ENCODE measurements around the gene ZSCAN9.

Gene ZSCAN9

GRCh38 chr6:28224131-28225055, 682 bp upstream of the ZSCAN9 start:
- DNase-seq, result no peak

GRCh38 chr6:28226460-28226859, 1.4 kb downstream of the ZSCAN9 start:
- no peak for DNase-seq

DNA sequence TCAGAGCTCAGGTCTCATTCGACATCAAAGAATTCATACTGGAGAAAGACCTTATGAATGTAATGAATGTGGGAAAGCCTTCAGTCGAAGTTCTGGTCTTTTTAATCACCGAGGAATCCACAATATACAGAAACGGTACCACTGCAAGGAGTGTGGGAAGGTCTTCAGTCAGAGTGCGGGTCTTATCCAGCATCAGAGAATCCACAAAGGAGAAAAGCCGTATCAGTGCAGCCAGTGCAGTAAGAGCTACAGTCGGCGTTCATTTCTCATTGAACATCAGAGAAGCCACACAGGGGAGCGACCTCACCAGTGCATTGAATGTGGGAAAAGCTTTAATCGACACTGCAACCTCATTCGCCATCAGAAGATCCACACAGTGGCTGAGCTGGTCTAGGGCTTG, 7.7 kb downstream of the ZSCAN9 start:
- no peak for DNase-seq

- no peak for DNase-seq
Observed at GRCh38 chr6:28235912-28236452, 10.9 kb downstream of the ZSCAN9 start.

GRCh38 chr6:28239636-28240035, 14.6 kb downstream of the ZSCAN9 start:
- DNase-seq, result no peak

- DNase-seq, result no peak
Observed at GRCh38 chr6:28240471-28240870, 15.4 kb downstream of the ZSCAN9 start.

DNA sequence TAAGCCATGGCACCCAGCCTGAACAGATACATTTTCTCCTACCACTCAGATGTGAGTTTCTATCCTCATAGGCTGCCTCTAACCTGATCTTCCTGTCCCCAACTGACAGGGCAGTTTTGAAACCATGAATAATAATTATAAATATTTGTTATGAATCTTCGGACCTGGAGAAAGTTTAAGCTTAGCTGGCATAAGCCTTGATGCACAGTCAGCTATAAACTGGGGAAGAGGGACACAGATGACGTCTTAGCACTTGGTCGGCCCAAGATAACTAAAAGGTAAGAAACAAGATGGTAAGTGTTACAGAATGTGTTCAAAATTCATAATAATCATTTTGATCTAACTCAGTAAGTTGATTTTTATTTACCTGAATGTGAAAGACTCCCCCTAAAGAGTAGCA, 18.9 kb downstream of the ZSCAN9 start:
- no peak for DNase-seq

DNA sequence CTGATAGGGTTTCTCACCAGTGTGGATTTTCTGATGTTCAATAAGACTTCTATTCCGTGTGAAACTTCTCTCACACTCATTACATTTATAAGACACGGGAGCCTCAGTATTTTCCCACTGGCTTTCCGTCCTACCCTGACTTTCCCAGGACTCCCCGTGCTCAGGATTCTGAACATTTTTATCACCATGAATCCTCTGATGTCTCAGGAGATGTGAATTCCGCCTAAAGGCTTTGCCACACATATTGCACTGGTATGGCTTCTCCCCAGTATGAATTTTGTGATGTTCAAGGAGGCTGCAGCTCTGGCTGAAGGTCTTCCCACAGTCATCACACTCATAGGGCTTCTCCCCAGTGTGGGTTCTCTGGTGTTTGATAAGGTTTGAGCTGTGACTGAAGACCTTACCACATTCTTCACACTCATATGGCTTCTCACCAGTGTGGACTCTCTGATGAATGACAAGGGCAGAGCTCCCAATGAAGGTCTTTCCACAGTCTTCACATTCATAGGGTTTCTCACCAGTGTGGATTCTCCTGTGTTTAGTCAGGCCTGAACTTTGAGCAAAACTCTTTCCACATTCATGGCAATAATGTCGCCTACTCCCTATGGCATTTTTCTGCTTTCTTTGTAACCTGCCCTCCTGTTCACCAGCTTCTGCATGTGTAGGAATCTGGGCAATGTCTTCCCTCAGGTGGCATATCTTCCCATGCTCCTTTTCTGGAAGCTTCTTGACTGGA, 20.3 kb downstream of the ZSCAN9 start:
- DNase-seq, result no peak

GRCh38 chr6:28248916-28249315, 23.8 kb downstream of the ZSCAN9 start:
- no peak for DNase-seq

GRCh38 chr6:28250747-28251146, 25.7 kb downstream of the ZSCAN9 start:
- DNase-seq, result no peak

DNA sequence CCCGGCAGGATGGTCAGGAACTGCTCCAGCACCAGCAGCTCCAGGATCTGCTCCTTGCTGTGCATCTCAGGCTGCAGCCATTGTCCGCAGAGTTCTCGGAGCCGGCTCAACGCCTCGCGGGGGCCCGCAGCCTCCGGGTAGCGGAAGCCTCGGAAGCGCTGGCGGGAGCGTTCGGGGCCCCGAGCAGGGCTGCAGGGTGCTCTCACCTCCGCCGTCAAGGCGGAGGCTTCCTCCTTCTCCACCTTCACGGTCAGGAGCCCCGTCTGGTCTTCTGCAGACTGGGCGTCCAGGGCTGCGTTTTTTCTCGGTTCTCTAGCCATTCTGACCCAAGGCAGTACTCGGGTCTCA, 26.6 kb downstream of the ZSCAN9 start:
- peak; percentile 72 for DNase-seq

DNA sequence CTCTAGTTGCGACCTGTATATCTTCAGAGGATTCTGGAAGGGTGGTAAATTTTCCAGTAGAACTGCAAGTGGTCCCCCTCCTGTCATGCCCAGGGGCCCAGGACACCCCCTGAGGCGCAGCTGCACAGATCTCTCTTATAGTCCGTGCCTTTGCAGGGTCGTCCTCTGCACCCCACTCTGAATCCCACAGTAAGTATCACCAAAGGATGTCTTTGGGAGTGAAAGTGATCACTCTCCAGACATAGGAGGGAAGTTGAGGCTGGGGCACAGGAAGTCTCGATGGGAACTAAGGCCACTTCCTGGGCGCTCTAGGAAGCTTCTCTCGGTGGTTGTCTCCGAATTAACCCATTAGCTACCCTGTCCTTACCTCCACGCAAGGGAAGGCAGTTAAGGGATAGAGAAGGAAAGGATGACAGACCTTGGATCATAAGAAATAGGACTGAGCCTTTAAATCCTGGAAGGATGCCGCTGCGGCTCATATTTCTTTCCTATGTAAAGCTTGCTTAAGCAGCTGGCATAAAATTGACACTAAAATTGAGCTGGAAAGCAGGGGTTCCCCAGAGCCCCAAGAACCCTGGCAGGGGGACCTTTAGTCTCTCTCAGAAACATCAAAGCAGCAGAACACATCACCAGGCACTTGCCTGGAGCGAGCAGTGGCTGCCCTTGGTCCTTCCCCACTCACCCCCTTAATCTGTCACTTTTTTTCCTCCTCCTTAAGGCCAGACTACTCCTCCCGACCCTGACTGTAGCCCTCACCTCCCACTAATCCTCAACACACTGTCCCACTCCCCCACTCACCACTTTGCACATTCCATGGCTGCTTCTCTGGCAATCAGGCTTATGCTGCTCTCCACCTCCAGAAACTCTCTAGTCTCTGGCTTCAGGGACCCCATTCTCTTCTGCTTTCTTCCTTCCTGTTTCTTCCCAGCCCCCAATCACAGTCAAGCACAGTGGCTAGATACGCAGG, 27.2 kb downstream of the ZSCAN9 start, which contains the start of gene ZKSCAN4:
Gene ZKSCAN4 (minus strand): TSS at position 261 of the 967 bp plus-strand sequence. CDS start 289 bp downstream, outside the sequence.
- DNase-seq, result peak; percentile 81

GRCh38 chr6:28254121-28254519, 29.0 kb downstream of the ZSCAN9 start:
- no peak for DNase-seq

GRCh38 chr6:28257042-28257441, 32.0 kb downstream of the ZSCAN9 start:
- DNase-seq, result no peak

GRCh38 chr6:28258877-28259777, 34.1 kb downstream of the ZSCAN9 start, which contains the start of gene NKAPL:
TSS of gene NKAPL (plus strand) at chr6:28259297. CDS start at chr6:28259372, 75 bp downstream.
- DNase-seq, result peak; percentile 82

- no peak for DNase-seq
Observed at GRCh38 chr6:28263922-28264321, 38.8 kb downstream of the ZSCAN9 start.

DNA sequence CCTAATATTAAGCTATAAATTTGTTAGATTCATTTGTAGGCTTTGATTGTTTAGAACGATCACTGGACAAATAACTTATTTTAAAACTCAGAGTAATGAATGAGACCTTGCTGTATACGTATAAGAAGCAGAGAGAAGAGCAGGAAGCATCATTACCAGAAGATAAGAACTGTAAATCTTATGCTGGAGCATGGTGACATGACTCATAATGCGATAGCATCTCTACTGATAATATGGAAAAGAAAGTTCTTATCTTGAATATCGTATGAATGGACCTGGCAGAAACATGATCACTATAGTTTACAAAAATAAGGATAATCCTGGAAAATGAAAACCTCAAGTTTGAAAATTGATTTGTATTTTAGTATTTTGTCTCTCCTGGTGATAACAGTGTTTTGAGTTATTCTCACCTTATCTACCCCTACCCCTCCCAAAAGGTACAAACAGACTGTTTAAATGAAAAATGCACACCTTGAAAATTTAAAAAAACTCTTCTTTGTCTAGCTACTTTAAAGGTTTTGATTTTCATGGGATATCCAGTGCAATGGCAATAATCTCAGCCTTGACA, 39.8 kb downstream of the ZSCAN9 start:
- no peak for DNase-seq

- DNase-seq, result no peak
Observed at GRCh38 chr6:28266563-28266961, 41.5 kb downstream of the ZSCAN9 start.

GRCh38 chr6:28266962-28267694, 42.1 kb downstream of the ZSCAN9 start, which contains the start of gene ZSCAN26:
TSS of gene ZSCAN26 (plus strand) at chr6:28267143. CDS start at chr6:28271920, 4,777 bp downstream.
- DNase-seq, result peak; percentile 89

- no peak for DNase-seq
Observed at GRCh38 chr6:28267695-28268059, 42.6 kb downstream of the ZSCAN9 start.
